ENCODE data around the gene ZNF787. TPM values are rescaled to one million over a fixed set of nuclear protein-coding genes. Genes with fewer than 3 reads are reported as not detected.

ZNF787 gene
- total RNA-seq, 1 experiment from 2014 or later: 111 TPM

DNA sequence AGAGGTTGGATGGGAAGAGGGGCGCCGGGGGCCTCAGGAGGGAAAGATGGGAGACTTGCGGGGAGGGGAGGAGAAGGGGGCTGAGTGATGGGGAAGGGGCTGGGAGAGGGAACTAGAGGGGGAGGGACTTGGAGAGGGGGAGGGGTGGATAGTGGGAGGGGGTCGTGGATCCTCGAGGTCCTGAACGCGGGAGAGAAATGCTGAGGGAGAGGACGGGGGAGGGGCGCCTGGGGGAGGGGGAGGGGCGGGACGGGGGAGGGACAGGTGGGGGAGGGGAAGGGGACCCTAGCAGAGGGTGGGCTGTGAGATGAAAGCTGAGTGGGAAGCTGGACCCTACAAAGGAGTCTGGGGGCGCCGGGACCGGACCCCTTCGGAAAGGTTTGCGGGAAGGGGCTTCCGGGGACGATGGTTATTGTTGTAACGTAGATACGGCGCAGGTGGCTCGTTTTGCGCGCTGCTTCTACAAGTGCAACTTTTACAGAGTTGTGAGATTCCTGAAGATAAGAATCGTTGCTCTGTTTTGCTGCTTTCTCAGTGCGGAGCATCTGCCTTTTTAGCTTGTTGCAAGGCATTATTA is 20.4 kb upstream of the ZNF787 start:
- Histone ChIP-seq H3F3A (ENCODE audit: low read length, unreplicated experiment) (no peaks in the 10 kb centered on the region), H3K4me2 (ENCODE audit: low read length) (peak overlapping the region; percentile 91), H3K4me1 (ENCODE audit: insufficient read depth, low read length) (peaks cover 21% of the 10 kb centered on the region), H3K9me3 (ENCODE audit: low read length) (no peaks in the 10 kb centered on the region), H3K27me3 (ENCODE audit: low read length) (no peaks in the 10 kb centered on the region), H3K9ac (ENCODE audit: low read length) (peak overlapping the region; percentile 67), H3K4me3 (ENCODE audit: low read length) (peak overlapping the region; percentile 80), H3K36me3 (ENCODE audit: low read depth, low read length) (no peaks in the 10 kb centered on the region), H3K27ac (ENCODE audit: low read length) (peak overlapping the region; percentile 31), H4K20me1 (ENCODE audit: low read length) (no peaks in the 10 kb centered on the region), H3K79me2 (ENCODE audit: low read length) (peaks cover 44% of the 10 kb centered on the region), H3K9me2 (replicated peaks; ENCODE audit: low read length) (no peaks in the 10 kb centered on the region), H2AFZ (ENCODE audit: low read length) (peak overlapping the region; percentile 91)
- TF ChIP-seq, protein P1, sequence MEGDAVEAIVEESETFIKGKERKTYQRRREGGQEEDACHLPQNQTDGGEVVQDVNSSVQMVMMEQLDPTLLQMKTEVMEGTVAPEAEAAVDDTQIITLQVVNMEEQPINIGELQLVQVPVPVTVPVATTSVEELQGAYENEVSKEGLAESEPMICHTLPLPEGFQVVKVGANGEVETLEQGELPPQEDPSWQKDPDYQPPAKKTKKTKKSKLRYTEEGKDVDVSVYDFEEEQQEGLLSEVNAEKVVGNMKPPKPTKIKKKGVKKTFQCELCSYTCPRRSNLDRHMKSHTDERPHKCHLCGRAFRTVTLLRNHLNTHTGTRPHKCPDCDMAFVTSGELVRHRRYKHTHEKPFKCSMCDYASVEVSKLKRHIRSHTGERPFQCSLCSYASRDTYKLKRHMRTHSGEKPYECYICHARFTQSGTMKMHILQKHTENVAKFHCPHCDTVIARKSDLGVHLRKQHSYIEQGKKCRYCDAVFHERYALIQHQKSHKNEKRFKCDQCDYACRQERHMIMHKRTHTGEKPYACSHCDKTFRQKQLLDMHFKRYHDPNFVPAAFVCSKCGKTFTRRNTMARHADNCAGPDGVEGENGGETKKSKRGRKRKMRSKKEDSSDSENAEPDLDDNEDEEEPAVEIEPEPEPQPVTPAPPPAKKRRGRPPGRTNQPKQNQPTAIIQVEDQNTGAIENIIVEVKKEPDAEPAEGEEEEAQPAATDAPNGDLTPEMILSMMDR (conservative IDR thresholded peaks at IDR 0.05; ENCODE audit: low read depth, low read length): no peak
- TF ChIP-seq EZH2phosphoT487 (IDR thresholded peaks at IDR 0.05; ENCODE audit: borderline replicate concordance, low read length) (no peak), EZH2 (IDR thresholded peaks at IDR 0.05; ENCODE audit: low read length, unreplicated experiment) (no peak)
- ChIA-PET POLR2A (ENCODE audit: unreplicated experiment) (no interaction called here), CTCF (interaction anchor here (0.6 to 1.0 kb wide), 2 partner anchors 30 to 192 kb away, joined by 3 to 8 read pairs; no protein-coding TSS in a partner anchor)
- intact Hi-C loops (cut with micrococcal nuclease): loop anchor here (1.0 to 5.0 kb wide), 2 partner anchors 174 to 336 kb away; partner anchors contain the start of gene ZNF667
- no TSS peak for BruUV-seq (replicated peaks)
- no peak for DNase-seq
- no peak for ATAC-seq

DNA sequence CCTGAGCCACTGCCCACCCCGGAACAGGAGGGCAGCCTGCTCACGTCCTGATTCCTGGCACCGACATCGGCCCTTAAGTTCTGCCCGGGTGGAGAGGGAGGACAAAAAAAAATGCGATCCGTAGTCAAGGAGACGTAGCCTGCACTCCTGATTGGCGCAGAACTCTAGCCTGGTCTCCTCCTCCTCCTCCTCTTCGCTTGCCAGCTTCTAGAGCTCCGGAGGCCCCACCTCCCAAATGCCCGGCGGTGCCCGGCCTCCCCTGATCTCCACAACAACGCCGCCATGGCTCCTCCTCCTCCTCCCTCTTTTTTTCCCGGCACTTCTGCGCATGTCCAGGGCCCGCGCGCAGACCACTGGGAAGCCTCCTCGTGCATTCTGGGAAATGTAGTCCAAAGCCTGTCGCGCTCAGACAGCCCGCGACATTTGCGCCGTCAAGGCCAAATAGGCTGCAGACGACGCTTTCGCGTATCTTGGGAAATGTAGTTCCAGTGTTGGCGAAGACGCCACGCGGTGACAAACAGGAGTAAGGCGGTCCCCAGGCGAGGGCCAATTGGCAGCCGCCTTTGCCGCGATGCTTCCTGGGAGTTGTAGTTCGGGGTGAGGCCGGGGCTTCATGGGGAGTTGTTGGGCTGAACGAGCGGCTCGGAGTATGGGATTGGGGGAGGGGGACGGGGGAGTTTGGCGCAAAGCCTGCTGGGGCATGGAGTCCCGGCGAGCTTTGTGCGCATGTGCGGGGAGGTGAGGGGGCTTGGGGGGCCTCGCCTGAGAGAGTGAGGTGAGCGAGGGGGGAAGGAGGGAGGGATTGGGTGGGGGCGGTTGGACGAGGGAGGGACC is 19.7 kb upstream of the ZNF787 start, which contains the start of gene ZNF444:
Gene ZNF444, plus strand, starts transcription at position 705 of the 834 bp plus-strand sequence. CDS start 5,625 bp downstream, outside the sequence.
- TF ChIP-seq, protein P1 (conservative IDR thresholded peaks at IDR 0.05; ENCODE audit: low read depth, low read length): no peak
- TF ChIP-seq EZH2 (IDR thresholded peaks at IDR 0.05; ENCODE audit: low read length, unreplicated experiment): no peak
- no peak for TF ChIP-seq EZH2phosphoT487 (IDR thresholded peaks at IDR 0.05; ENCODE audit: borderline replicate concordance, low read length)
- Histone ChIP-seq H3K27me3 (ENCODE audit: low read length) (no peaks in the 10 kb centered on the region), H3K79me2 (ENCODE audit: low read length) (peaks cover 40% of the 10 kb centered on the region), H3K4me2 (ENCODE audit: low read length) (peak within 1 kb of the TSS; percentile 91), H3K9me2 (replicated peaks; ENCODE audit: low read length) (no peaks in the 10 kb centered on the region), H3K9me3 (ENCODE audit: low read length) (no peaks in the 10 kb centered on the region), H3K4me1 (ENCODE audit: insufficient read depth, low read length) (peaks cover 21% of the 10 kb centered on the region), H3K27ac (ENCODE audit: low read length) (peak within 1 kb of the TSS; percentile 41), H3K4me3 (ENCODE audit: low read length) (peak within 1 kb of the TSS; percentile 80), H3F3A (ENCODE audit: low read length, unreplicated experiment) (no peaks in the 10 kb centered on the region), H4K20me1 (ENCODE audit: low read length) (no peaks in the 10 kb centered on the region), H2AFZ (ENCODE audit: low read length) (peak within 1 kb of the TSS; percentile 91), H3K36me3 (ENCODE audit: low read depth, low read length) (no peaks in the 10 kb centered on the region), H3K9ac (ENCODE audit: low read length) (peak within 1 kb of the TSS; percentile 67)
- POLR2A ChIA-PET (ENCODE audit: unreplicated experiment): no interaction called here
- BruUV-seq (replicated peaks): no TSS peak
- ATAC-seq: peak; percentile 88
- intact Hi-C loops (cut with micrococcal nuclease): loop anchor here (1.0 to 5.0 kb wide), 3 partner anchors 19 to 337 kb away; partner anchors contain the start of genes ZNF667 and ZNF787
- CTCF ChIA-PET: interaction anchor here (0.6 to 1.0 kb wide), 2 partner anchors 31 to 113 kb away, joined by 3 to 4 read pairs; no protein-coding TSS in a partner anchor
- DNase-seq: peak; percentile 99

Data from PC-3 (cell line).